Glomerular endothelial cell (primary cell): ENCODE measurements around the gene HOMER3. TPM values are rescaled to one million over a fixed set of nuclear protein-coding genes. Genes with fewer than 3 reads are reported as not detected.
"Not testable (repeated sequence)": the region's sequence is repeated elsewhere in the genome, so short reads cannot be mapped to it uniquely, and the experiment has no call there.

Experiments used
- DNase-seq: peaks from one replicate; pipeline ENCODE4 v3.0.0-alpha.2; 2011; ENCODE audit warnings: low read depth, low spot score; ENCODE audit errors: extremely low read depth
- total RNA-seq: library from RNA; depleted of rRNA; stranded (reverse); fragments of >200 nt; gene quantifications from 2 replicates; pipeline ENCODE4 v1.2.3, GENCODE V29; 2015

HOMER3 gene
- total RNA-seq, 1 donor from 2014 or later = 518 TPM

- no peak for DNase-seq
Observed at GRCh38 chr19:18955042-18955441, 14.0 kb upstream of the HOMER3 start.

- no peak for DNase-seq
Observed at GRCh38 chr19:18954094-18954493, 13.1 kb upstream of the HOMER3 start.

GRCh38 chr19:18952364-18953003 lies 11.5 kb upstream of the HOMER3 start:
- not testable (repeated sequence) for DNase-seq

GRCh38 chr19:18951721-18952281 lies 10.8 kb upstream of the HOMER3 start:
- no peak for DNase-seq

GRCh38 chr19:18949858-18950257 lies 8.8 kb upstream of the HOMER3 start:
- DNase-seq = no peak

- DNase-seq = no peak
Observed at GRCh38 chr19:18948976-18949356, 7.9 kb upstream of the HOMER3 start.

- no peak for DNase-seq
Observed at GRCh38 chr19:18948075-18948975, 7.3 kb upstream of the HOMER3 start.

GRCh38 chr19:18946918-18947317 lies 5.9 kb upstream of the HOMER3 start:
- DNase-seq = no peak

GRCh38 chr19:18946335-18946734 lies 5.3 kb upstream of the HOMER3 start:
- DNase-seq = no peak

- DNase-seq = no peak
Observed at GRCh38 chr19:18945297-18945696, 4.3 kb upstream of the HOMER3 start.

GRCh38 chr19:18943465-18943864 lies 2.4 kb upstream of the HOMER3 start:
- DNase-seq = no peak

- no peak for DNase-seq
Observed at GRCh38 chr19:18942692-18943091, 1.7 kb upstream of the HOMER3 start.

- DNase-seq = no peak
Observed at GRCh38 chr19:18941628-18942354, 774 bp upstream of the HOMER3 start.

GRCh38 chr19:18939922-18940768 lies 872 bp downstream of the HOMER3 start:
- DNase-seq = no peak

- no peak for DNase-seq
Observed at GRCh38 chr19:18939163-18939562, 1.9 kb downstream of the HOMER3 start.

- no peak for DNase-seq
Observed at GRCh38 chr19:18933297-18933696, 7.7 kb downstream of the HOMER3 start.

- DNase-seq = no peak
Observed at GRCh38 chr19:18932216-18932841, 8.7 kb downstream of the HOMER3 start.

GRCh38 chr19:18931316-18932162 lies 9.5 kb downstream of the HOMER3 start:
- DNase-seq = no peak

- no peak for DNase-seq
Observed at GRCh38 chr19:18929311-18929710, 11.7 kb downstream of the HOMER3 start.
